AG09319 (cell line): ENCODE data around the gene PI4K2B.

Experiments
- DNase-seq: peaks from one replicate; pipeline ENCODE4 v3.0.0-alpha.2; 2010; ENCODE audit warnings: low read depth; ENCODE audit errors: extremely low read depth
- CTCF ChIP-seq: IDR thresholded peaks from 2 replicates; pipeline ENCODE4 v1.5.1; 2011; ENCODE audit warnings: low read depth, mild to moderate bottlenecking, inconsistent platforms, low read length, moderate library complexity

PI4K2B gene

DNA sequence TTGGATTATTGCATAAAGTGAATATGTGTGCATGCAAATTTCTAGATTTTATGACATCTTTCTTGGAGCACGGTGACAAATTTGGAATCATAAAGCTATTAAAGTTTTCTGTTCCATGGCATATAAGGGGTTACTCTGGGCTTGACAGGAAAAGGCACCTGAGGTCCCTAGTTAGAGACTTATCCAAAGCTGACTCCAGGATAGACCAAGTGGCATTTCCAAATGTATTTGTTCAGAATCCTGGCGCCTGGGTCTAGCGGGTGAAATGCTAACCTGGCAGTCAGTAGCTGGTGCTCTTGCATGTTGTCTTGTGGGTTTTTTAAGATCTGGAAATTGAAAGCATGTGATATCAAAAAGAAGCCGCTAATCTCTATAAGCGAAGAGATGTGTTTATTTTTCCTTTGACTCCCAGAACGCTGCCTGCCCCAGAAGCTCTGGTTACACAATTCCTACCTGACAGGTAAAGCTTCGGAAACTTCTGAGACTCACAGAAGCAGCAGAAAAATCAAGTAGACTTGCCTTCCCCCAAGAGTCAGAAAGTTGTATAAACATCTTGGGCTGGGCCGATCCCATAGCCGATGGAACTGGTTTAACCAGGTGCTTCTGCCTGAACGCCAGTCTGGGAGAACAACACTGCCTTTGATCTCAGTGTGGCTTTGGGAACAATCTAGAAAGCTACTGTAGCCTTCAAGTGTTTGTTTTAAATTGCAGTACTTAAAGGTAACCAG, 65.8 kb downstream of the PI4K2B start:
- DNase-seq, result no peak
- no peak for TF ChIP-seq CTCF

- TF ChIP-seq CTCF, result no peak
- no peak for DNase-seq
Observed at GRCh38 chr4:25301471-25301870, 67.6 kb downstream of the PI4K2B start.

GRCh38 chr4:25302626-25303025, 68.8 kb downstream of the PI4K2B start:
- DNase-seq, result no peak
- no peak for TF ChIP-seq CTCF

GRCh38 chr4:25303578-25303977, 69.7 kb downstream of the PI4K2B start:
- no peak for DNase-seq
- TF ChIP-seq CTCF, result no peak

DNA sequence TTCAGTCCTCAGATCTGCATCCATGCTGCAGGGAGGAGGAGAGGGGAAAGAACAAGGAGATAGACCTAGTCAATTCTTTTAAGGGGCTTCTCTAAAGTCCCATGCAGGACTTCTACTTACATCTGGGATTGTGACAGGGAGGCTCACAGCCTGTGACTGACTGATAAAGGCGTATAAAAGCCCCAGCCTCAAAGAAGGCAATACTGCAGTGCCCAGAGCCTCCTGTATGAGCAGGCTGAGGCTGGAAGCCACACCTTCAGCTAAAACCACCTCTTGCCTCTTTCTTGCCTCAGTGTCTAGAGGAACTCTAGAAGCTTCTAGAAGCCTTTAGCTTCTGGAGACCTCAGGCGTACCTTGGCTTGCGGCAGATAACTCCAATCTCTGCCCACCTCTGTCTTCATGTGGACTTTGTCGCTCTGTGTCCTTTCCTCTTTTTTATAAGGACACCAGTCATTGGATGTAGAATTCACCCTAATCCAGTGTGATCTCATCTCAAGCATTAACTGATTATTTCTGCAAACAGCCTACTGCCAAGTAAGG, 72.8 kb downstream of the PI4K2B start:
- no peak for DNase-seq
- TF ChIP-seq CTCF, result no peak

DNA sequence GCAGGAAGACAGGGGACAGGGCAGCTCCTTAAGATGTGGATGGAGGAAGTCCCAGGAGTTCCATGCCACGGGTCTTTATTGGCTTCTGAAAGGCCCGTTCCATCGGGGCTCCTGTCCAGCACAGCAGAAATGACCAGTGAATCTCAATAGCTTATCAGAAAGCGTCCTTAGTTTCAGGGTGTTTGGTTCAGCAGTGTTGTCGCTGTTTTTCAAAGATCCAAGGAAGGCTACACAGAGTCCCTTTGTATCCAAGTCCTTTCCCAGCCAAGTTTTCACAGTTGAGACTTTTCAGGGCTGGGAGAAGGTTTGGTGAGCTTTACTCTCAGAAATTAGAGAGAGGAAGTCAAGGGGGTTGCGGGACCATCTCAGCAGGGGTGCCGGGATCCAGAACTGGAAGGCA, 73.8 kb downstream of the PI4K2B start:
- DNase-seq, result no peak
- no peak for TF ChIP-seq CTCF

DNA sequence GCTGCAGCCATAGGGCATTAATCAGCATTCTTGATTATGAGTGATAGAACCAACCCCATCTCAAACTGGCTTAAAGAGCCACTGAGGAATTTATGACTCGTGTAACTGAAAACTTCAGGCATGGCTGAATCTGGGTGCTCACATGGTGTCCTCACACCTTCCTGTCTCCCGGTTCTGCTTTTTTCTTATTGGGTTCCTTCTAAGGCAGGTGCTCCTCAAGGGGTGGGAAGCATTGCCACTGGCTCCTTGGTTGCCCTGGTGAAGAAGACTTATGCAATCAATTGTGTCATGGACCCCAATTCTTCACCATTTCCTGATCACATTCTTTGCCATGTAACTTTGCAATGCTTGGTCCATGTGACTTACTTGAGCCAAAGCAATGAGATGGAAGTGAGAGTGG, 74.5 kb downstream of the PI4K2B start:
- TF ChIP-seq CTCF, result no peak
- no peak for DNase-seq
